GM21526 (cell line): ENCODE data around the gene RIOK3.
"Not testable (repeated sequence)": the region's sequence is repeated elsewhere in the genome, so short reads cannot be mapped to it uniquely, and the experiment has no call there.

Experiments used
- ATAC-seq: cut with Tn5 transposase; IDR thresholded peaks from one replicate; pipeline ENCODE4 v1.9.1; 2021; ENCODE audit warnings: moderate library complexity; ENCODE audit not compliant: unreplicated experiment, low FRiP score

The RIOK3 gene

DNA sequence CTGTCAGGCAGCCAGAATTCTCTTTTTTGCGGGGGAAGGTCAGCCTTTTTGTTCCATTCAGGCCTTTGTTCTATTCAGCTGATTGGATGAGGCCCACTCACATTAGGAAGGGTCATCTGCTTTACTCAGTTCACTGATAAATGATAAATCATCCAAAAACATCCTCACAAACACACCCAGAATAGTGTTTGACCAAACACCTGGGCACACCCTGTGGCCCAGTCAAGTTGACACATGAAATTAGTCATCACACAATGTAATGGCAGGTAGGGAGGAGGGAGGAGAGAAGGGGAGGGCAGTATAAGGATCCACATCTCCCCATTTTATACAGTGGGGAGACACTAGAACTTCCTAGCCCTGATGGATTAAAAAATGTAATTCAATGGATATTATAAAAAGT is 41.9 kb downstream of the RIOK3 start:
- no peak for ATAC-seq

DNA sequence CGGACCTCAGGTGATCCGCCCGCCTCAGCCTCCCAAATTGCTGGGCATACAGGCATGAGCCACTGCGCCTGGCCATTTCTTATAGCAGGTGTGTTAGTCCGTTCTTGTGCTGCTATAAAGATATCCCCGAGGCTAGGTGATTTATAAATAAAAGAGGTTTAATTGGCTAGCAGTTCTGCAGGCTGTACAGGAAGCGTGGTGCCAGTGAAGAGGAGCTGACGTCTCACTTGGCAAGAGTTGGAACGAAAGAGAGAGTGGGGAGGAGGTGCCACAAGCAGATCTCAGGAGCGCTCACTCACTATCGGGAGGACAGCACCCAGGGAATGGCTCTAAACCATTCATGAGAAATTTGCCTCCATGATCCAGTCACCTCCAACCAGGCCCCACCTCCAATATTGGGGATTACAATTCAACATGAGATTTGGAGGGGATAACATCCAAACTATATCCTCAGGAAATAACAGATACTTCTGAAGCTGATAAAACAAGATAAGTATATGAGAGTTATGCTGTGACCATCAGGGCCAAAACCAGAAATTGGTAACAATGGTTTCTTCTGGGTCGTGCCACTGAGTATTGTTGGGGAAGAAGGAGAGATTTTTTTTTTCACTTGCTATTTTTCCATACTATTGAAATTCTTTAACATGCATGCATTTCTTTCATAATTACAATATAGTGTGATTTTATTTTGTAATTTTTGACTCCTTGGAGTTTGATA is 42.8 kb downstream of the RIOK3 start:
- ATAC-seq: no peak

DNA sequence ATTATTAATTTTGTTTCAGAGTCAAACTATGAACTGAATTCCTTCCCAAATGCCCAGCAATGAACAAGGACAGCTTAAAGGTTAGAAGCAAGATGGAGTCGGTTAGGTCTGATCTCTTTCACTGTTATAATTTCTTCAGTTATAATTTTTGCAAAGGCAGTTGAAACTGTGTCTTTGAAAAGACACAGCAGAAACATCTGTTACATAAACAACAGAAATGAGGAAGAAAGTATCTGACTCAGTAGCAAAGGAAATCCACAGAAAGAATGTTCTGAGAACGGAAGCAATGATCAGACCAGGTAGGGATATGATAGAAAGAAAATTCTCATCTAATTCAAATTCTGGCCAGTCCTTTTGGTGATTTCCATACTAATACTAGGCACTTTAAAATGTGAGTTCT is 45.0 kb downstream of the RIOK3 start:
- ATAC-seq: no peak

DNA sequence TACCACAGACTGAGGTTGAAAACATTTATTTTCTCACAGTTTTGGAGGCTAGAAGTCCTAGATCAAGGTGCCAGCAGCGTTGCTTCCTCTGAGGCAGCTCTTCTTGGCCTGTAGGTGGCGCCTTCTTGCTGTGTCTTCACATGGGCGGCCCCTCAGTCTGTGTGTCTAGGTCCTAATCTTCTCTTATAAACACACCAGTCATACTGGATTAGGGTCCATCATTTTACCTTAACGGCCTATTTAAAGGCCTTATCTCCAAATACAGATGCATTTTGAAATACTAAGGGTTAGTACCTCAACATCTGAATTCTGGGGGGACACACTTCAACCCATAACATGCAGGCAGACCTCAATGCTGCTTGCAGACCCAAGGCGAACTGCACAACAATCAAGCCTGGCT is 45.8 kb downstream of the RIOK3 start:
- peak; percentile 37 for ATAC-seq

DNA sequence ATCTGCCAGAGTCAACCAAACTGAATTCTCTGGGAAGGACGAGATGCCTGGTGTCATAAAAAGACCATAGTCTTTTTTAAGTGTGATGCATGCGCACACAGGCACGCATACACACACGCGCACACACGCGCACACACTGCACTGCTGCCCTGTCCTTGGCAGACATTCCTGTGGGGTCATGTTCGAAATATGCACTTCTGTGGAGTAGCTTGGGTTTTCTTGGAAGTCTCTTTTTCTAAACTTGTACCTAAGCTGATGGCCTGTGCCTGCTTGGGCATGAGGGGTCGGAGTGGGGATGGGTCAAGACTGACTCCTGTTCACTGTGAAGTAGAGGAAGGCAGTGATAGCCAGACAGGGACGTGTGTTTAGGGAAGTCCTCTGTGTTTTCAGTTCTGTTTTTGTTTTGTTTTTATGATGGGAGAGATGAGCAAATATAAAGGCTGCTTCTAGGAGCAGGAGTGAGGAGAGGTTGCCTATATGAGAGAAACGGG is 46.2 kb downstream of the RIOK3 start:
- no peak for ATAC-seq

DNA sequence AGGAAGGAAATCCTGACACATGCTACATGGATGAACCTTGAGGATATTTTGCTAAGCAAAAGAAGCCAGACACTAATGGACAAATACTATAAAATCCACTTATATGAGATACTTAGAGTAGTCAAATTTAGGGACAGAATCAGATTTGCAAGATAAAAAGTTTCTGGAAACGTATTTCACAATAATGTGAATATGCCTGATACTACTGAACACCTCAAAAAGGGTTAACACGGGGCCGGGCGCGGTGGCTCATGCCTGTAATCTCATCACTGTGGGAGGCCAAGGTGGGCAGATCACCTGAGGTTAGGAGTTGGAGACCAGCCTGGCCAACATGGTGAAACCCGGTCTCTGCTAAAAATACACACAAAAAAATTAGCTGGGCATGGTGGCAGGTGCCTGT is 48.5 kb downstream of the RIOK3 start:
- ATAC-seq: no peak

DNA sequence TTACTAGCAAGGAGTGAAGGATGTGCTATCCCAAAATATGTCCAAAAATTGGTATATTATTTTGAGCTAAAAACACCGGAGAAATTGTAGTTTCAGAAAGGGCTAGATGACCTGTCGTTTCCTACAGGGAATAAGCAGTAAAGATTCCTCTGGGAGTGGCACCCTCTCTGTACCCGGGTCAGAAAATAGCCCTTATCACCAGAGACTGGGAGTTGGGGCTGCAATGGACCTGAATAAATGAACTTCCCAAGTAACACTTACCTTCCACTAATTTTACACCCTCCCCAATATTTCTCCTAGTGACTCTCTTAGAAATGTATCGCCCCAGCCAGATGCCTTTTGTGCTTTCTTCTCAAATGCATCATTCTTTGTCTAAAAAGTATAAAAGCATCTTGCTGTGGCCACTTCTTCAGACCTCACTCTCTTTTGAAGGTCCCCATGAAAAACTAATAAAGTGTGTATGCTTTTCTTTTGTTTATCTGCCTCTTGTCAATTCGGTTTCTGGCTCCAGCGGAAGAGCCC is 49.5 kb downstream of the RIOK3 start:
- no peak for ATAC-seq

DNA sequence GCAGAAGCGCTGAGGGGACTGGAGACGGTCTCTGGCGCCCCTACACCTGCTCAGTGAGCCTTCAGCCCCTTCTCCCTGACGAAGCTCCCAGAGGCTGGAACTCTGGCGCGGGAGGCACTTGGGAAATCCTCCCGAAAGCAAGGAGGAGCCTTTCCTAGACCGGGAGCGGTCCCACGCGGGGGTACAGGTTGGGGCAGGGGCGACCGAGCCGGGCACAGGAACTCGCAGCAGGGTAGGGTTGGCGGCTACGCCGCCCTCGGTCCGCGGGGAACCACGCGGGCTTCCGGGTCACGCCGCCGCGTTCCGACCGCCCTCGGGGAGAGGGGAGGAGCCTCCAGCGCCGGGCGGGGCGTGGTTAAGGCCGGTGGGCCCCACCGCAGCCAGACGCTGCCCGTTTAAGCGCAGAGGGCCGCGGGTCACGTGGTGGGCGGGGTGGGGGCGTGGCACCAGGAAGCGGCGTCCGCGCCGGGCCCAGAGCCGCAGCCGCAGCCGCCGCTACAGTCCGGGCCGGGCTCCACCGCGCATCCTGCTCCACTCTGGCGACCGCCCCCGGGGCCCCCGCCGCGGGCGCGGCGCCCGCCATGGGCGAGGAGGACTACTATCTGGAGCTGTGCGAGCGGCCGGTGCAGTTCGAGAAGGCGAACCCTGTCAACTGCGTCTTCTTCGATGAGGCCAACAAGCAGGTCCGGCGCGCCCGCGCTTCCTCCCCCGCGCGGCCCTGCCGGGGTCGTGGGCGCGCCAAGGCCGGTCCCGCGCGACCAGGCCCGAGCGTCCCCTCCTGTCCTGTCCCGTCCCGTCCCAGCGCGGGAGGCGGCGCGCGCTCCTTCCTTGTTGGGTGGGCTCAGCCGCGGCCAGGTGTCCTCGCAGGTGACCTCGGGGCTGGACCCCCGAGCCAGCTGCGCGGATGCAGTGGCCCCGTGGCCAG is 50.2 kb downstream of the RIOK3 start, which contains the start of gene RMC1:
Gene RMC1 (plus strand): TSS at position 474 of the 925 bp plus-strand sequence. CDS start 108 bp downstream, at position 582.
- ATAC-seq: peak; percentile 74

DNA sequence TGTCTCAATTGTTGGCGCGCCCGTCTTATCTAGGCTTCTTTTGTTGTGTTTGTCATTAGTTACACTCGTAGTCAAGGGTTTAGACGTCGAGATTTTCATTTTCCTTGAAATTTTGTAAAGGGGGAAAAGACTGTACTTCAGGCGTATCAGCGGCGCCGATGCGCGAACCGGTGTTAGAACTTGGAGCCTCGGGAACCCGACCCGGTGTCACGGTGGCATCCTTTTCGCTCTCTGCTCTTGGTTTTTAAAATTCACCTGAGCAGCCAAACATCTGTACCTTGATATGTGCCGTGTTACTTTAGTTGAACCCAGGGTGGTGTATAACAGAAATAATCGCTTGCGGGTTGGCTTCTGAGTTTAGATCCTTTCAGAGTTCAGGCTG is 50.9 kb downstream of the RIOK3 start:
- no peak for ATAC-seq

DNA sequence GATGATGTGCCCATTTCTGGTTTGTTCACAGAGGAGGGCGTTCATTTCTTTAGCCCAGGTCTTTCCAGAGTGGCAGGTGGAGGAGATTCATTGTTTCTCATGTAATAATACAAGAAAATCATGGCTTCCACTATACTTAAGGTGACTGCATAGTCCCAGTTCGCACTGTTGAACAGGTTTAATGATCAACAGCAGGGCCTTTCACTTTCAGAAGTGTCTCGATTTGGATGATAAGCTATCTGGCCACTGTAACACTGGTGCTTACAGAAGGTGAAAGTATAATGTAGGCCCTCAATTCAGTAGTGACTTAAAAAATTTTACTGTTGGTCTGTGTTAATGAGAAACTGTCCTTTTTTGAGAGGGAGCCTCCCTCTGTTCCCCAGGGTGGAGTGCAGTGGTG is 51.6 kb downstream of the RIOK3 start:
- ATAC-seq: no peak

DNA sequence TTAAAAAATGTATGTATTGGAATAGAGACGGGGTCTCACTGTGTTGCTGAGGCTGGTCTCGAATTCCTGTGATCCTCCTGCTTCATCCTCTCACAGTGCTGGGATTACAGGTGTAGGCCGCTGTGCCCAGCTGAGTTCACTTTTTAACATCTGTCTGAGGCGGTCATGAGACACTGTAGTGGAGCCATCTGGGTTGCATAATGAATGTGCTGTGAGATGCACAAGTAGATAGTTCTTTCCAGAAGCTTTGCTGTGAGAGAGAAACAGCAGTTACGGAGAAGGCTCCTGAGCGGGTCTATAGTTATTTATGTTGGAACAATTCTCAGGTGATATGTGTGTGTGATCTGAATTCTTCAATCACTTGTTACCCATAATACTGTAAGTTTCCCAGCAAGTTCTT is 53.3 kb downstream of the RIOK3 start:
- ATAC-seq: no peak

DNA sequence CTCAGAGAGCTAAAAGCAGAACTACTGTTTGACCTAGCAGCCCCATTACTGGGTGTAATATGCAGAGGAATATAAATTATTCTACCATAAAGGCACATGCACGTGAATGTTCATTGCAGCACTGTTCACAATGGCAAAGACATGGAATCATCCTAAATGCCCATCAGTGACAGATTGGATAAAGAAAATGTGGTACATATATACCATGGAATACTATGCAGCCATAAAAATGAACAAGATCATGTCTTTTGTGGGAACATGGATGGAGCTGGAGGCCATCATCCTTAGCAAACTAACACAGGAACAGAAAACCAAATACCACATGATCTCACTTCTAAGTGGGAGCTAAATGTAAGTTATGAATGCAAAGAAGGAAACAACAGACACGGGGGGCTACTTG is 57.8 kb downstream of the RIOK3 start:
- not testable (repeated sequence) for ATAC-seq

DNA sequence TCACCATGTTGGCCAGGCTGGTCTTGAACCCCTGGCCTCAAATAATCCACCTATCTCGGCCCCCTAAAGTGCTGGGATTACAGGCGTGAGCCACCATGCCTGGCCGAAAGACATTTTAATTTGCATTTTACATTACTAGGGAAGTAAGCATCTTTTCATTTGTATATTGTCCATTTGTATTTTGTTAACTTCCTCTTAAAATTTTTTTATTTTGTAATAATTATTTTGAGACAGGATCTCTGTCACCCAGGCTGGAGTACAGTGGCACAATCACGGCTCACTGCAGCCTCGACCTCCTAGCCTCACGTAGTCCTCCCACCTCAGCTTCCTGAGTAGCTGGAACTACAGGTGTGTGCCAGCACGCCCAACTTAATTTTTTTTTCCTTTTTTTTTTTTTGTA is 59.1 kb downstream of the RIOK3 start:
- not testable (repeated sequence) for ATAC-seq

DNA sequence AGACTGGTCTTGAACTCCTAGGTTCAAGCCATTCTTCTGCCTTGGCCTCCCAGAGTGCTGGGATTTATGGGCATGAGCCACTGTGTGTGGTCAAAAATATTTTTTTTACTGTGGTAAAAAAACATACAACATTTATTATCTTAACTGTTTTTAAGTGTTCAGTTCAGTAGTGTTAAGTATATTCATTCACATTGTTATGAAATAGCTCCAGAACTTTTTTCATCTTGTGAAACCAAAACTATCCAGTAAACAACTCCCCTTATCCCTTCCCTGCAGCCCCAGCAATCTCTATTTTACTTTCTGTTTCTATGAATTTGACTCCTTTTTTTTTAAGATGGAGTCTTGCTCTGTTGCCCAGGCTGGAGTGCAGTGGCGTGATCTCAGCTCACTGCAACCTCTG is 59.6 kb downstream of the RIOK3 start:
- ATAC-seq: no peak

DNA sequence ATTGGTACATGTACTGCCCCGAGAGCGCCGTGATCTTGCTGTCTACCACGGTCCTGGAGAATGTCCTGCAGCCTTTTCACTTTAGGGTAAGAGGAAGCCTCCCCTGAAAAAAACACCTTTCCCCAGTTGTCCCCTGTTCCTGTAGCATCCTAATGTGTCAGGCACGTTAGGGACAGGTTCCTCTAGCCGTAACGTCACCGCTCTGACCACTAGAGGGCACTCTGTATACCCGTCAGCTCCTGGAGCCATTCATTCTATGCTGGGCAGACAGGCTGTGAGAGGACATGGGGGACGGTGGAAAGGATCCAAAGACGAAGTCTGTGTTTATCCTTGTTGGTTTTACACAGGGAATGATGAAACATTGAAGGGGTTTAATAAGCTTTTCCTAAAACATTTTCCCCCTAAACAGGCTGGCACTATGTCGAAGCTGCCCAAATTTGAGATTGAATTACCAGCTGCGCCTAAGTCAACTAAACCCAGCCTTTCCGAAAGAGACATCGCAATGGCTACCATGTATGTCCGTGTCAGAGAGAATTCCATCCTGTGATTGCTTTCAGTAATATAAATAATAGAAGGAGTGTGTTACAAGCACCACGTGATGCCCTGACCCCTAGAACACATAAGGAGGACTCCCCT is 62.9 kb downstream of the RIOK3 start:
- ATAC-seq: peak; percentile 78

DNA sequence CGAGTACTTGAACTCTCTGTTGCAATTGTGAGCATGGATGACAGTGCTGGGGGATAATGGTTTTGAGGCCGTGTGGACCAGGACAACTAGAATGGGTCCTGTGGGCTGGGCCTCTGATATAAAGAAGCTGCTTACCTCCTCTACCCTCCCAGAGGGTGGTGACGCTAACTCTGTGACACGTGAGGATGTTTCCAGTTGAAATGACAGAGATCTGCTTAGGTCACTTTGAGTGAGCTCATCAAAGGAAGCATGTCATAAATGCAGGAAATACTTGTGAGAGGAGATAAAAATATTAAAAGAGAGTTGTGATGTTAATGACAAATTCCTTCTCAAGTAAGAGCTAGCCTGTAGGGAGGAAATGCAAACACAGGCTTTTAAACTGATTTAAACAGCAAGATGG is 66.6 kb downstream of the RIOK3 start:
- no peak for ATAC-seq

DNA sequence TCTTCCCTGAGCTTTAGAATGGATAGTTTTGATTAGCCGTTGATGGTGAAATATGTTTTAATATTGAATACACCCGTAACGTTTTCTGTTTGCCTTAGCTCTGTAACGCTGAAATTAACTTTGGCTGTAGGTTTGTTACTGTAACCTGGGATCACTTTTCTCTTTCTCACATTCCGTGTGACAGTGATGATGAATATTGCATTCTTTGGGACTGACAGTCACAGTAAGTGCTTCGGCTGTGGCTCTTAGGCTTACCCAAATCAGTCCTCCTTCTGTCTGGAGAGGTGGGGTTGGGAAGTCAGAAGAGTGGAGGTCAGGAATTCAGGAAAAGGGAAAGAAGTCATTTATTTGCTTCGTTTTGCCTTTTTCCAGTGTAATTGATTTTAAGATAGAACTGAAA is 68.2 kb downstream of the RIOK3 start:
- ATAC-seq: no peak

DNA sequence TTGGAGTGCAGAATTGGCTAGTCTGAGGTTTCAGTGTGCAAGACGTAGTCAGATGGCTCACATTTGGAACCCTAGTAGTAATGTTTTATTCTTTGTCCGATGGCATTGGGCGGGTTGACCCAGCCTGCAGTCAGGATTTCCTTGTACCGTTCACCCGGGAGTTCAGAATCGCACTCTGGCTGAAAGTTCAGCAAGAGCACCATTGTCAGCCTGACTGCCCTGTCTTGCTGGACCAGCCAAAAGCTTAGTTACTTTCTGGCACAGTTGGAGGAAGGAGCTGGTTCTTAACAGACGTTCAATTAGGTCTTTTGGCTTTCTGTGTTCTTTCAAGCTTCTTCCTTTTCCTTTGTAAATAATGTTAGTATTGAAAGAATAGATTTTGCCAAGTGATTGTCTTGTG is 68.8 kb downstream of the RIOK3 start:
- ATAC-seq: no peak

DNA sequence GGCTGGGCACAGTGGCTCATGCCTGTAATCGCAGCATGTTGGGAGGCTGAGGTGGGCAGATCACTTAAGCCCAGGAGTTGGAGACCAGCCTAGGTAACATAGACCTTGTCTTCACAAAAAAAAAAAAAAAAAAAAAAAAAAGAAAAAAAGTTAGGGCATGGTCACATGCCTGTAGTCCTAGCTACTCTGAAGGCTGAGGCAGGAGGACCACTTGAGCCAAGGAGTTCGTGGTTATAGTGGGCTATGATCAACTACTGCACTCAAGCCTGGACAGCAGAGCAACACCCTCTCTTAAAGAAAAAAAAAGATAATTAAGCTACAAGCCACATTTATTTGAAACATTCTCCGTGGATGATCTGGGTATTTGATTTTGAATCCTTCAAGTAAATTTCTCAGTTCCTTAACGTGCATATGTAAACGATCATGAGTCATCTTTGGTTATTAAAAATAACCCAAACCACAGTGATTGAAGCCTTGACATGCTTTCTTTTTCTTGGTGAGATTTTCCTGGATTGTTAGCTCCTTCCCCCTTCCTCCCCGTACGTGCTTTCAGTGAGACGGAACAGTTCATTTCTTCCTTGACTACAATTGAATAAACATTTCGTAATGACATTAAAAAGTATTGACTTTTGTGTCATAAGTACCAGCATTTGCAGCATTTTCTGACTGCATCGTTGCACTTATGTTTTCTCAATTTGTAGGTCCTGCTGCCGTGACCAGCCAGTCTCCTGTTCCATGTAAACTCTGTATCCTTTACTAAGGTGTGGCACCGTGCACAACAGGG is 70.5 kb downstream of the RIOK3 start:
- no peak for ATAC-seq

DNA sequence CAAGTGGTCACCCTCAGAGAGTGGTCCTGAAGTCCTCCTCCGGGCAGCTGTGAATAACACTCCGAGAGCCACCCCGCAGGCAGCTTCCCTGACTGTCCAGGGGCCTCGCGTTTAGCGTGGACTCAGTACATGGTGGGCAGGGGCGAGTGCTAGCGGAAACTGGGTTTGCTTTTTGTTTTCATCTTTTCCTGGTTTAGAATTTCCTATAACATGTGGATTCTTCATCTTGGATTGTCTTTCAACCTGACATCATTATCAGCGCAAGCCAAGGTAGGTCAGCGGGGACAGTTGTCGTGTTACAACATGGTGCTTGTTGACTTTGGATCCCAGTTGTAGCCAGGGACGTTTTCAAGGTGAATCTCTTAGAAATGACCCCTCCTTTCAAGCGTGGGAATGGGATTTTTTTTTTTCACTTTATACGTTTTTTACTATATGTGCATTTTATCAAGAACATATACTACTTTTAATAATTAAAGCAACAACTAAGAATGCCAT is 71.2 kb downstream of the RIOK3 start:
- no peak for ATAC-seq
